Astrocyte of the spinal cord (primary cell): Measurements from ENCODE around the gene FHIT.

Source experiments
- DNase-seq: peaks from one replicate; pipeline ENCODE4 v3.0.0; 2011; ENCODE audit warnings: low read depth, low spot score
- H3K4me3 ChIP-seq: 2 replicates; pipeline ENCODE4 v1.5.1; 2011; ENCODE audit warnings: low read depth, mild to moderate bottlenecking, low read length, moderate library complexity
- in situ Hi-C: cut with HindIII; loops from 2 replicates; pipeline ENCODE4 v1.10.0; 2017; ENCODE audit warnings: low sequenced_read_pairs
- TF ChIP-seq, protein P1 (sequence below): IDR thresholded peaks from 2 replicates; pipeline ENCODE4 v1.5.1; 2012; ENCODE audit warnings: low read depth, mild to moderate bottlenecking, low read length, inconsistent platforms

The FHIT gene

GRCh38 chr3:59749291-59749690, 1502.0 kb downstream of the FHIT start:
- TF ChIP-seq, protein P1, sequence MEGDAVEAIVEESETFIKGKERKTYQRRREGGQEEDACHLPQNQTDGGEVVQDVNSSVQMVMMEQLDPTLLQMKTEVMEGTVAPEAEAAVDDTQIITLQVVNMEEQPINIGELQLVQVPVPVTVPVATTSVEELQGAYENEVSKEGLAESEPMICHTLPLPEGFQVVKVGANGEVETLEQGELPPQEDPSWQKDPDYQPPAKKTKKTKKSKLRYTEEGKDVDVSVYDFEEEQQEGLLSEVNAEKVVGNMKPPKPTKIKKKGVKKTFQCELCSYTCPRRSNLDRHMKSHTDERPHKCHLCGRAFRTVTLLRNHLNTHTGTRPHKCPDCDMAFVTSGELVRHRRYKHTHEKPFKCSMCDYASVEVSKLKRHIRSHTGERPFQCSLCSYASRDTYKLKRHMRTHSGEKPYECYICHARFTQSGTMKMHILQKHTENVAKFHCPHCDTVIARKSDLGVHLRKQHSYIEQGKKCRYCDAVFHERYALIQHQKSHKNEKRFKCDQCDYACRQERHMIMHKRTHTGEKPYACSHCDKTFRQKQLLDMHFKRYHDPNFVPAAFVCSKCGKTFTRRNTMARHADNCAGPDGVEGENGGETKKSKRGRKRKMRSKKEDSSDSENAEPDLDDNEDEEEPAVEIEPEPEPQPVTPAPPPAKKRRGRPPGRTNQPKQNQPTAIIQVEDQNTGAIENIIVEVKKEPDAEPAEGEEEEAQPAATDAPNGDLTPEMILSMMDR, result no peak
- H3K4me3 ChIP-seq, result no peak overlapping the region
- in situ Hi-C loops, result no loop called here
- DNase-seq, result no peak

DNA sequence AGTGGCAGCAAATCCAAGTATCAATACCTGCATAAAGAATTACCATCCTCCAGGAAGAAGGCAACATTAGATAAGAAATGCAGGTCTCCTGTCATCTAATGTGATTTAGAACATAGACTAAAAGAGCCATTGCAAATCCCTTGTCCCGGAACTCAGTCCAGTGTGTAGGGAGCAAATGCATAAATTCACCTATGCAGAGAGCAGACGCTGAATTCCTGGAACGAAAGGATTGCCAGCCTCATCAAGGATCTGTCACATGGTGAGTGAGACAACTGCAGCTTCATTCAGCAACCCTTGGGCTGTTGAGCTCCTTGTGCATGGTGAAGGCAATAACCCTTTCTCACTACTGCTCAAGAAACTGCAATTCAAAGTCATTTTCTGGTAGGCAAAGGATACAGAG, 1504.7 kb downstream of the FHIT start:
- TF ChIP-seq, protein P1, result no peak
- in situ Hi-C loops, result no loop called here
- no peak overlapping the region for H3K4me3 ChIP-seq
- no peak for DNase-seq

- no peak overlapping the region for H3K4me3 ChIP-seq
- no peak for DNase-seq
- TF ChIP-seq, protein P1, result no peak
- in situ Hi-C loops, result no loop called here
Measured at GRCh38 chr3:59737241-59737640, 1514.0 kb downstream of the FHIT start.

GRCh38 chr3:59734061-59734460, 1517.2 kb downstream of the FHIT start:
- DNase-seq, result no peak
- H3K4me3 ChIP-seq, result no peak overlapping the region
- in situ Hi-C loops, result no loop called here
- TF ChIP-seq, protein P1, result no peak

GRCh38 chr3:59733041-59733809, 1518.0 kb downstream of the FHIT start:
- no peak for DNase-seq
- no peak overlapping the region for H3K4me3 ChIP-seq
- TF ChIP-seq, protein P1, result no peak
- in situ Hi-C loops, result no loop called here

GRCh38 chr3:59731943-59732342, 1519.3 kb downstream of the FHIT start:
- DNase-seq, result no peak
- in situ Hi-C loops, result no loop called here
- TF ChIP-seq, protein P1, result no peak
- H3K4me3 ChIP-seq, result no peak overlapping the region
